Erythroblast (primary cell): ENCODE data around the gene UQCC5.

Experiments
- GATA1 ChIP-seq: IDR thresholded peaks from 2 replicates; pipeline ENCODE4 v1.6.1; 2011; ENCODE audit warnings: low read depth, mild to moderate bottlenecking, control low read depth, low read length, moderate library complexity
- POLR2A ChIP-seq: IDR thresholded peaks from 2 replicates; pipeline ENCODE4 v1.6.1; 2011; ENCODE audit warnings: mild to moderate bottlenecking, low read length

DNA sequence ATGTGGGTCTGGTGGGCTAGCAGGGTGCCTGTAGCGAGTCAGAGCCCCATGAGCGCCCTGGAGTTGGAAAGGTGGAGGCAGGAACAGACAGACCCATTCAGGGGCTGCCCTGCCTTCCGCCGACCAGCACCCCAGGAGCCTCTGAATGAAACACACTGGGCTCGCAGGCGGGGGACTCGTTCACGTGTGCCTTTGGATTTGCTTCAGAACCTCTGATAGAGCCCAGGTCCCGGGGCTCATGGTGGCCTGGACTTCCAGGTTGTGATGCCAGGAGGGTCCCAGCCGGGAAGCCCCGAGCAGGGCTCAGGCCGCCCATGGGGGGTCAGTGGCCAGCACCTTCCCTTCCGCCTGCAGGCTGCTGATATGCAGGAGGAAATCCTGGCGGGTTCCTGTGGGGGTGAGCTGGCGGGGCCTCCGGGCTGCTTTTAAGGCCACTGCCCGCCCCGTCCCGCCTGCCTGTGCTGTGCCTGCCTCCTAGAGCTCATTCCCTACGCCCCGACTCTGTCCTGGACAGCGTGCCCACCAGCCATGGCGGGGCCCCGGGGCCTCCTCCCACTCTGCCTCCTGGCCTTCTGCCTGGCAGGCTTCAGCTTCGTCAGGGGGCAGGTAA lies 41.4 kb upstream of the UQCC5 start, which contains the start of gene STAB1:
- no peak for TF ChIP-seq POLR2A
- no peak for TF ChIP-seq GATA1
